H1 (cell line): ENCODE measurements around the gene CEP72. TPM values are rescaled to one million over a fixed set of nuclear protein-coding genes. Genes with fewer than 3 reads are reported as not detected.

Experiments
- CTBP2 ChIP-seq: IDR thresholded peaks from 2 replicates; pipeline ENCODE4 v1.7.0; 2011; ENCODE audit warnings: borderline replicate concordance, mild to moderate bottlenecking, moderate library complexity, mixed read lengths, low read length; ENCODE audit not compliant: insufficient read depth, insufficient read length
- HDAC6 ChIP-seq: IDR thresholded peaks from one replicate; pipeline ENCODE4 v1.7.1; 2012; ENCODE audit warnings: low read depth, mild to moderate bottlenecking, inconsistent platforms, low read length, moderate library complexity
- RNF2 ChIP-seq: fragments of 200-900, 300-1000 bp; sonication (generic); IDR thresholded peaks from 2 replicates; pipeline ENCODE4 v1.7.1; 2016; ENCODE audit warnings: borderline replicate concordance, low read depth, mild to moderate bottlenecking, antibody characterized with exemption, low read length; ENCODE audit not compliant: poor library complexity, severe bottlenecking; ENCODE audit errors: missing control alignments
- polyA plus RNA-seq, 7 experiments: library from polyadenylated mRNA; depleted of rRNA in 3 of 7; stranded (reverse) in 5 of 7; unstranded in 2 of 7; fragments of >200 nt in 5 of 7; fragments of 200-250 nt in 2 of 7; gene quantifications; 1 replicate in 5 of 7; 2 replicates in 1 of 7; 4 replicates in 1 of 7; pipeline versions ENCODE4 v1.2.1 to v1.2.3, GENCODE V29; 2011 to 2013; ENCODE audit warnings: missing spikeins in 2 of 7, mixed read lengths in 2 of 7
- total RNA-seq: library from RNA; stranded (reverse); fragmentation: NEBNext Ultra II Directional; extraction: Animal tissue kit (Norgen Biotek cat#: 25700); gene quantifications from 2 replicates; pipeline ENCODE4 v1.2.1, GENCODE V29; 2021
- TF ChIP-seq, protein P1 (sequence below): fragments of 300-600 bp; sonication (generic); IDR thresholded peaks from 2 replicates; pipeline ENCODE4 v1.7.1; 2012; ENCODE audit warnings: low read length, moderate library complexity, mild to moderate bottlenecking, inconsistent platforms; ENCODE audit not compliant: insufficient replicate concordance

Gene CEP72
- total and polyA plus RNA-seq, 2 of the 8 experiments (the other 6 are each of a cell fraction or from before 2014, with no cell fraction given), result 13.1 to 19.6 TPM

DNA sequence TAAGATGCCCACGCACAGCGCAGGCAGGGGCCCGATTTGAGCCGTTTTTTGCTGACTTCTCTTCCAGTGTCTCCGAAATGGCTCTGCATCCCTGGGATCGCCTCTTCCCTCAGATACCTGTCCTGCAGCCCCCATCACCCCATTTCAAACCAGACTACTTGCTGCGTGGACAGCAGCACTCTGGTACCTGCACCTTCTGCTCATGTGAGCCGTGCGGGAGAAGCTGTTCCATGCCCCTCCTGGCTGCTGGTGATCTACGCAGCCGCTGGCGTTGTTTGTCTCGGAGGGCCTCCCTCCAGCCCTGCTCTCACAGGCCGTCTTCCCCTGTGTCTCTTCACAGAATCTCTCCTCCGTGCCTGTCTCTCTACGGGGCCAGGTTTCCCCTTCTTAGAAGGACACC is 13.4 kb downstream of the CEP72 start (continued):
- TF ChIP-seq, protein P1, sequence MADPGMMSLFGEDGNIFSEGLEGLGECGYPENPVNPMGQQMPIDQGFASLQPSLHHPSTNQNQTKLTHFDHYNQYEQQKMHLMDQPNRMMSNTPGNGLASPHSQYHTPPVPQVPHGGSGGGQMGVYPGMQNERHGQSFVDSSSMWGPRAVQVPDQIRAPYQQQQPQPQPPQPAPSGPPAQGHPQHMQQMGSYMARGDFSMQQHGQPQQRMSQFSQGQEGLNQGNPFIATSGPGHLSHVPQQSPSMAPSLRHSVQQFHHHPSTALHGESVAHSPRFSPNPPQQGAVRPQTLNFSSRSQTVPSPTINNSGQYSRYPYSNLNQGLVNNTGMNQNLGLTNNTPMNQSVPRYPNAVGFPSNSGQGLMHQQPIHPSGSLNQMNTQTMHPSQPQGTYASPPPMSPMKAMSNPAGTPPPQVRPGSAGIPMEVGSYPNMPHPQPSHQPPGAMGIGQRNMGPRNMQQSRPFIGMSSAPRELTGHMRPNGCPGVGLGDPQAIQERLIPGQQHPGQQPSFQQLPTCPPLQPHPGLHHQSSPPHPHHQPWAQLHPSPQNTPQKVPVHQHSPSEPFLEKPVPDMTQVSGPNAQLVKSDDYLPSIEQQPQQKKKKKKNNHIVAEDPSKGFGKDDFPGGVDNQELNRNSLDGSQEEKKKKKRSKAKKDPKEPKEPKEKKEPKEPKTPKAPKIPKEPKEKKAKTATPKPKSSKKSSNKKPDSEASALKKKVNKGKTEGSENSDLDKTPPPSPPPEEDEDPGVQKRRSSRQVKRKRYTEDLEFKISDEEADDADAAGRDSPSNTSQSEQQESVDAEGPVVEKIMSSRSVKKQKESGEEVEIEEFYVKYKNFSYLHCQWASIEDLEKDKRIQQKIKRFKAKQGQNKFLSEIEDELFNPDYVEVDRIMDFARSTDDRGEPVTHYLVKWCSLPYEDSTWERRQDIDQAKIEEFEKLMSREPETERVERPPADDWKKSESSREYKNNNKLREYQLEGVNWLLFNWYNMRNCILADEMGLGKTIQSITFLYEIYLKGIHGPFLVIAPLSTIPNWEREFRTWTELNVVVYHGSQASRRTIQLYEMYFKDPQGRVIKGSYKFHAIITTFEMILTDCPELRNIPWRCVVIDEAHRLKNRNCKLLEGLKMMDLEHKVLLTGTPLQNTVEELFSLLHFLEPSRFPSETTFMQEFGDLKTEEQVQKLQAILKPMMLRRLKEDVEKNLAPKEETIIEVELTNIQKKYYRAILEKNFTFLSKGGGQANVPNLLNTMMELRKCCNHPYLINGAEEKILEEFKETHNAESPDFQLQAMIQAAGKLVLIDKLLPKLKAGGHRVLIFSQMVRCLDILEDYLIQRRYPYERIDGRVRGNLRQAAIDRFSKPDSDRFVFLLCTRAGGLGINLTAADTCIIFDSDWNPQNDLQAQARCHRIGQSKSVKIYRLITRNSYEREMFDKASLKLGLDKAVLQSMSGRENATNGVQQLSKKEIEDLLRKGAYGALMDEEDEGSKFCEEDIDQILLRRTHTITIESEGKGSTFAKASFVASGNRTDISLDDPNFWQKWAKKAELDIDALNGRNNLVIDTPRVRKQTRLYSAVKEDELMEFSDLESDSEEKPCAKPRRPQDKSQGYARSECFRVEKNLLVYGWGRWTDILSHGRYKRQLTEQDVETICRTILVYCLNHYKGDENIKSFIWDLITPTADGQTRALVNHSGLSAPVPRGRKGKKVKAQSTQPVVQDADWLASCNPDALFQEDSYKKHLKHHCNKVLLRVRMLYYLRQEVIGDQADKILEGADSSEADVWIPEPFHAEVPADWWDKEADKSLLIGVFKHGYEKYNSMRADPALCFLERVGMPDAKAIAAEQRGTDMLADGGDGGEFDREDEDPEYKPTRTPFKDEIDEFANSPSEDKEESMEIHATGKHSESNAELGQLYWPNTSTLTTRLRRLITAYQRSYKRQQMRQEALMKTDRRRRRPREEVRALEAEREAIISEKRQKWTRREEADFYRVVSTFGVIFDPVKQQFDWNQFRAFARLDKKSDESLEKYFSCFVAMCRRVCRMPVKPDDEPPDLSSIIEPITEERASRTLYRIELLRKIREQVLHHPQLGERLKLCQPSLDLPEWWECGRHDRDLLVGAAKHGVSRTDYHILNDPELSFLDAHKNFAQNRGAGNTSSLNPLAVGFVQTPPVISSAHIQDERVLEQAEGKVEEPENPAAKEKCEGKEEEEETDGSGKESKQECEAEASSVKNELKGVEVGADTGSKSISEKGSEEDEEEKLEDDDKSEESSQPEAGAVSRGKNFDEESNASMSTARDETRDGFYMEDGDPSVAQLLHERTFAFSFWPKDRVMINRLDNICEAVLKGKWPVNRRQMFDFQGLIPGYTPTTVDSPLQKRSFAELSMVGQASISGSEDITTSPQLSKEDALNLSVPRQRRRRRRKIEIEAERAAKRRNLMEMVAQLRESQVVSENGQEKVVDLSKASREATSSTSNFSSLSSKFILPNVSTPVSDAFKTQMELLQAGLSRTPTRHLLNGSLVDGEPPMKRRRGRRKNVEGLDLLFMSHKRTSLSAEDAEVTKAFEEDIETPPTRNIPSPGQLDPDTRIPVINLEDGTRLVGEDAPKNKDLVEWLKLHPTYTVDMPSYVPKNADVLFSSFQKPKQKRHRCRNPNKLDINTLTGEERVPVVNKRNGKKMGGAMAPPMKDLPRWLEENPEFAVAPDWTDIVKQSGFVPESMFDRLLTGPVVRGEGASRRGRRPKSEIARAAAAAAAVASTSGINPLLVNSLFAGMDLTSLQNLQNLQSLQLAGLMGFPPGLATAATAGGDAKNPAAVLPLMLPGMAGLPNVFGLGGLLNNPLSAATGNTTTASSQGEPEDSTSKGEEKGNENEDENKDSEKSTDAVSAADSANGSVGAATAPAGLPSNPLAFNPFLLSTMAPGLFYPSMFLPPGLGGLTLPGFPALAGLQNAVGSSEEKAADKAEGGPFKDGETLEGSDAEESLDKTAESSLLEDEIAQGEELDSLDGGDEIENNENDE, result no peak
- no peak for TF ChIP-seq CTBP2
- no peak for TF ChIP-seq HDAC6
- no peak for TF ChIP-seq RNF2
